K562 (cell line): ENCODE measurements around the gene OLIG2. TPM values are rescaled to one million over a fixed set of nuclear protein-coding genes. Genes with fewer than 3 reads are reported as not detected.

Experiments
- ATAC-seq: fragments of 200-7000 bp; cut with Tn5 transposase; 3 replicates; pipeline ENCODE4 v1.9.1; 2020; ENCODE audit warnings: moderate library complexity
- BruUV-seq: library from RNA; stranded (reverse); fragments of 400-500 nt; replicated peaks from 2 replicates; lab custom pipeline; 2021; lab: Mats Ljungman, UMichigan
- CTCF ChIA-PET: fragments of 300-600 bp; formaldehyde crosslinking; extraction: SDS; loops from one replicate; lab custom pipeline; 2021; ENCODE audit warnings: low intra/inter-chr PET ratio; lab: Yijun Ruan, JAX
- POLR2A ChIA-PET: fragments of 300-600, 350-650 bp; sonication (Branson Sonifier 250); formaldehyde crosslinking; extraction: SDS; loops from one replicate; lab custom pipeline; 2021; ENCODE audit warnings: antibody characterized with exemption, inconsistent platforms; lab: Yijun Ruan, JAX
- DNase-seq, 4 experiments: peaks; one replicate each; pipeline versions ENCODE4 v3.0.0 to v3.0.0-alpha.2; 2011 to 2018; ENCODE audit warnings: low spot score in 3 of 4, mixed read lengths in 3 of 4; ENCODE audit errors: extremely low read depth in 1 of 4
- FAIRE-seq: peaks from 2 replicates; lab custom pipeline; 2011; peaks lifted over from hg19 to GRCh38; lab: Jason Lieb, UNC
- H2AFZ ChIP-seq: 2 replicates; pipeline ENCODE4 v1.6.0; 2011; ENCODE audit warnings: low read depth, low read length, control low read depth, inconsistent platforms
- H3K27ac ChIP-seq: fragments of 200-600 bp; 3 replicates; pipeline ENCODE4 v1.8.0; 2011; ENCODE audit warnings: low read depth, mild to moderate bottlenecking, control low read depth, inconsistent platforms, low read length, moderate library complexity, mixed read lengths; ENCODE audit errors: extremely low read depth
- H3K27me3 ChIP-seq, 2 experiments: fragments of 300-600 bp in 1 of 2; 2 replicates in 1 of 2; 3 replicates in 1 of 2; pipeline versions ENCODE4 v1.6.0 to v1.8.0; 2011; ENCODE audit warnings: inconsistent platforms in 2 of 2, low read length in 2 of 2, mild to moderate bottlenecking in 1 of 2, mixed read lengths in 1 of 2, moderate library complexity in 1 of 2; ENCODE audit not compliant: control insufficient read depth in 2 of 2, insufficient read depth in 2 of 2
- H3K36me3 ChIP-seq: fragments of 300-600 bp; 3 replicates; pipeline ENCODE4 v1.8.0; 2011; ENCODE audit warnings: mild to moderate bottlenecking, low read length, inconsistent platforms; ENCODE audit not compliant: control insufficient read depth, insufficient read depth
- H3K4me1 ChIP-seq, 2 experiments: fragments of 200-600 bp in 1 of 2; replicated peaks in 1 of 2; 2 replicates in 1 of 2; 3 replicates in 1 of 2; pipeline versions ENCODE4 v1.5.1 to v1.8.0; 2011; ENCODE audit warnings: inconsistent platforms in 2 of 2, low read length in 2 of 2, mild to moderate bottlenecking in 1 of 2, mixed read lengths in 1 of 2, moderate library complexity in 1 of 2; ENCODE audit not compliant: control insufficient read depth in 2 of 2, insufficient read depth in 2 of 2
- H3K4me2 ChIP-seq: 2 replicates; pipeline ENCODE4 v1.6.1; 2011; ENCODE audit warnings: low read length, control low read depth, inconsistent platforms, mixed read lengths; ENCODE audit not compliant: insufficient read depth
- H3K4me3 ChIP-seq: fragments of 200-600 bp; sonication (generic), shearing (Covaris generic); 2 replicates; pipeline ENCODE4 v1.5.1; 2016; ENCODE audit warnings: control low read depth, inconsistent platforms
- H3K79me2 ChIP-seq: fragments of 200-600 bp; 3 replicates; pipeline ENCODE4 v1.8.0; 2011; ENCODE audit warnings: low read length, inconsistent platforms; ENCODE audit not compliant: control insufficient read depth, insufficient read depth
- H3K9ac ChIP-seq, 2 experiments: 2 replicates each; pipeline versions ENCODE4 v1.6.0 to v1.6.1; 2011; ENCODE audit warnings: low read depth in 2 of 2, low read length in 2 of 2, control low read depth in 1 of 2, inconsistent platforms in 1 of 2, mild to moderate bottlenecking in 1 of 2, mixed read lengths in 1 of 2; ENCODE audit not compliant: insufficient read depth in 1 of 2
- H3K9me1 ChIP-seq: one replicate; pipeline ENCODE4 v1.6.0; 2011; ENCODE audit warnings: inconsistent platforms, mild to moderate bottlenecking, low read length, moderate library complexity; ENCODE audit not compliant: control insufficient read depth, insufficient read depth
- H3K9me3 ChIP-seq: replicated peaks from 2 replicates; pipeline ENCODE4 v1.5.1; 2011; ENCODE audit warnings: low read depth, low read length, inconsistent platforms; ENCODE audit not compliant: control insufficient read depth, insufficient read depth
- H4K20me1 ChIP-seq: replicated peaks from 2 replicates; pipeline ENCODE4 v1.6.1; 2011; ENCODE audit warnings: low read length, inconsistent platforms, mixed read lengths; ENCODE audit not compliant: control insufficient read depth, insufficient read depth
- FIP1L1 ChIP-seq: fragments of 200-400 bp; formaldehyde crosslinking; IDR thresholded peaks from 2 replicates; pipeline ENCODE4 v1.6.1; 2018; ENCODE audit warnings: mild to moderate bottlenecking, low read depth, low read length; ENCODE audit not compliant: poor library complexity, severe bottlenecking
- HCFC1 ChIP-seq: IDR thresholded peaks from 2 replicates; pipeline ENCODE4 v1.6.1; 2012; ENCODE audit warnings: low read depth, low read length, improper control_type of control experiment
- MBD2 ChIP-seq: sonication (generic); IDR thresholded peaks from 2 replicates; pipeline ENCODE4 v1.6.1; 2016; ENCODE audit warnings: low read depth, borderline replicate concordance
- WGBS: fragments of 100-300 bp; shearing (Covaris generic); methylation state at CpG from one replicate; pipeline ENCODE4 v1.1.6; 2016; ENCODE audit warnings: low coverage, mixed read lengths; ENCODE audit not compliant: insufficient coverage; ENCODE audit errors: missing lambda C conversion rate; 5-methylcytosine and 5-hydroxymethylcytosine counted together
- in situ Hi-C: fragments of 300-500 bp; cut with MboI; formaldehyde crosslinking; loops from 4 replicates; pipeline ENCODE4 v1.15.0; 2018; ENCODE audit warnings: inconsistent platforms, mixed read lengths
- intact Hi-C: fragments of 100-400 bp; cut with micrococcal nuclease; formaldehyde crosslinking; loops from 2 replicates; pipeline ENCODE4 v1.14.2; 2022
- polyA plus RNA-seq, 8 experiments: library from polyadenylated mRNA; depleted of rRNA in 4 of 8; stranded (reverse) in 5 of 8; unstranded in 3 of 8; fragments of >200 nt; fragmentation: Nextera tagmentation in 2 of 8; fragmentation: Illumina TruSeq in 1 of 8; extraction: Ambion mirVana in 2 of 8; extraction: Trizol in 1 of 8; gene quantifications; 2 replicates each; pipeline versions ENCODE4 v1.2.1 to v1.2.3, GENCODE V29; 2011 to 2014; ENCODE audit warnings: inconsistent platforms in 1 of 8, missing spikeins in 1 of 8
- total RNA-seq, 7 experiments: library from RNA; depleted of rRNA in 6 of 7; stranded (reverse); fragments of >200 nt in 6 of 7; fragmentation: Illumina TruSeq in 2 of 7; extraction: Trizol in 2 of 7; gene quantifications; 2 replicates each; pipeline versions ENCODE4 v1.2.1 to v1.2.3, GENCODE V29; 2011 to 2021; ENCODE audit warnings: low replicate concordance in 1 of 7
- TF ChIP-seq, protein P1 (sequence below): IDR thresholded peaks from 2 replicates; pipeline ENCODE4 v1.6.1; 2016; ENCODE audit warnings: missing genetic modification characterization, missing compliant biosample characterization
- TF ChIP-seq, protein P2 (sequence below): sonication (generic); formaldehyde crosslinking; IDR thresholded peaks from 2 replicates; pipeline ENCODE4 v1.5.0; 2020; ENCODE audit warnings: missing genetic modification reagents

OLIG2 gene
- total and polyA plus RNA-seq, 9 of the 15 experiments (the other 6 are each of a cell fraction or from before 2014, with no cell fraction given), result not detected

DNA sequence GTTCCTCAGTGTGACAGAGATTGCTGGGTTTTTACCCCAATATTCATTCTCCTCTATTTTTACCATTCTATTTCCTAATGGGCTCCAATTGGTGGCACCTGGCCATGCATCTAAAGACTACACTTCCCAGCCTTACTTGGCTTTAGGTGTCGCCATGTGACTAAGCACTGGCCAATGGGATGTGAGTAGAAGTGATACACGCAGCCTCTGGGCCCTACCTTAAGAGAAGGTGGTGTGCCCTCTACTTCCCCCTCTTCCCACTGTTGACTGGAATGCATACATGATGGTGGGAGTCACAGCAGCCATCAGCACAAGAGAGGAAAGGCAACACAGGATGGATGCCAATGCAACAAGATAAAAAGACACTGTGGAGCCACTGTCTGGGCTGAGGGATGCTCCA lies 11.4 kb upstream of the OLIG2 start:
- in situ Hi-C loops (no loop called here), intact Hi-C loops (no loop called here)
- no peaks in the 10 kb centered on the region for H3K79me2 ChIP-seq
- no peaks in the 10 kb centered on the region; the same call in 1 of the 2 replicates for H4K20me1 ChIP-seq
- TF ChIP-seq, protein P1, sequence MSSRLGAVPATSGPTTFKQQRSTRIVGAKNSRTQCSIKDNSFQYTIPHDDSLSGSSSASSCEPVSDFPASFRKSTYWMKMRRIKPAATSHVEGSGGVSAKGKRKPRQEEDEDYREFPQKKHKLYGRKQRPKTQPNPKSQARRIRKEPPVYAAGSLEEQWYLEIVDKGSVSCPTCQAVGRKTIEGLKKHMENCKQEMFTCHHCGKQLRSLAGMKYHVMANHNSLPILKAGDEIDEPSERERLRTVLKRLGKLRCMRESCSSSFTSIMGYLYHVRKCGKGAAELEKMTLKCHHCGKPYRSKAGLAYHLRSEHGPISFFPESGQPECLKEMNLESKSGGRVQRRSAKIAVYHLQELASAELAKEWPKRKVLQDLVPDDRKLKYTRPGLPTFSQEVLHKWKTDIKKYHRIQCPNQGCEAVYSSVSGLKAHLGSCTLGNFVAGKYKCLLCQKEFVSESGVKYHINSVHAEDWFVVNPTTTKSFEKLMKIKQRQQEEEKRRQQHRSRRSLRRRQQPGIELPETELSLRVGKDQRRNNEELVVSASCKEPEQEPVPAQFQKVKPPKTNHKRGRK (tag), result no peak
- TF ChIP-seq FIP1L1 (no peak), MBD2 (no peak), HCFC1 (peak; percentile 22; the same call in 1 of the 2 replicates)
- TF ChIP-seq, protein P2, sequence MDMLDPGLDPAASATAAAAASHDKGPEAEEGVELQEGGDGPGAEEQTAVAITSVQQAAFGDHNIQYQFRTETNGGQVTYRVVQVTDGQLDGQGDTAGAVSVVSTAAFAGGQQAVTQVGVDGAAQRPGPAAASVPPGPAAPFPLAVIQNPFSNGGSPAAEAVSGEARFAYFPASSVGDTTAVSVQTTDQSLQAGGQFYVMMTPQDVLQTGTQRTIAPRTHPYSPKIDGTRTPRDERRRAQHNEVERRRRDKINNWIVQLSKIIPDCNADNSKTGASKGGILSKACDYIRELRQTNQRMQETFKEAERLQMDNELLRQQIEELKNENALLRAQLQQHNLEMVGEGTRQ (CRISPR knock-in tag), result peak; percentile 69
- no peak overlapping the region for H3K4me3 ChIP-seq
- H3K27me3 ChIP-seq, result peaks cover 0 to 19% of the 10 kb centered on the region in 2 experiments; a peak in 3 of 5 replicates
- ChIA-PET CTCF (no interaction called here), POLR2A (no interaction called here)
- H3K9me1 ChIP-seq, result no peaks in the 10 kb centered on the region
- ATAC-seq (0 out of 3 replicates have a peak, but pooled peaks have one; percentile 56), DNase-seq (no peak), FAIRE-seq (no peak)
- no TSS peak for BruUV-seq
- no peak overlapping the region for H2AFZ ChIP-seq
- 0% methylated on average over 2 of the region's 2 CpGs for WGBS
- no peak overlapping the region for H3K9ac ChIP-seq
- H3K9me3 ChIP-seq, result no peaks in the 10 kb centered on the region
- H3K27ac ChIP-seq, result no peak overlapping the region
- H3K4me2 ChIP-seq, result no peak overlapping the region
- no peaks in the 10 kb centered on the region for H3K4me1 ChIP-seq
- H3K36me3 ChIP-seq, result no peaks in the 10 kb centered on the region
